ENCODE measurements around the gene KCNK5. TPM values are rescaled to one million over a fixed set of nuclear protein-coding genes. Genes with fewer than 3 reads are reported as not detected.

The KCNK5 gene
- polyA plus RNA-seq, 3 donors = 0.09 TPM; not detected in 2

DNA sequence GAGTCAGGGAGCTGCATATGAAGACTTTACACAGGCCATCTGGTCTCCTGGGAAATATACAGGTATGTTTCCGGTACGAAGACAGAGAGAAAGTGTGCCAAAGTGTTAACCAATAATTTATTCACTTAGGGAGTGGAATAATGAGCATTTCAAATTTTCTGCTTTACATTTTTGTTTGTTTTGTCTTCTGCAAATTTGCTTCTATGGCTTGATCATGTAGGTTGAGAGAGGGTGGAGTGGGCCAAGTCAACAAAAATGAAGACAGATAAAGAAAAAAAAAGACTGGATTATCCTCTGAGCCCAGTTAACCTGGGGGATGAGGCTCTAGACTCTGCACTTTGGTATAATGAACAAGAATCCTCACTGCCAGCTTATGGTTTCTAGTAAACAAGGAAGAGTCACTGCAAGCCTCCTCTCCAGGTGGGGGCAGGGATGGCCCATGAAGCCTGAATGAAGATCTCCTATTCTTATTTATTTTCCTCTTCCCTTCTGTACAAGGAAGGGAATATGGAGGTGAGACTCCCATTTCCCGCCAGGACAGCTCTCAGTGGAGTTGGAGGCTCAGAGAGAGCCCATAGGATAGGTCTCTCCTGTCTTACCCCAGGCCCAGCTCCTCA lies 47.2 kb upstream of the KCNK5 start:
- H3K79me2 ChIP-seq (ENCODE audit: insufficient read depth, low read length) = no peaks in the 10 kb centered on the region
- no peak overlapping the region for H3K27ac ChIP-seq (ENCODE audit: low read depth in 1 of 2, low read length in 2 of 2)
- Mint-ChIP-seq H3K27ac (no peak overlapping the region), H3K4me1 (peaks cover 10% of the 10 kb centered on the region), H3K27me3 (ENCODE audit: low read depth in 3 of 3) (peaks cover 3 to 9% (median 6%) of the 10 kb centered on the region in 3 donors), H3K4me3 (no peak overlapping the region), H3K36me3 (no peaks in the 10 kb centered on the region), H3K9me3 (peaks cover 0 to 3% (median 0%) of the 10 kb centered on the region in 7 donors)
- no peaks in the 10 kb centered on the region for H4K20me1 ChIP-seq (ENCODE audit: insufficient read depth, low read length)
- DNase-seq = no peak
- TF ChIP-seq, protein P1, sequence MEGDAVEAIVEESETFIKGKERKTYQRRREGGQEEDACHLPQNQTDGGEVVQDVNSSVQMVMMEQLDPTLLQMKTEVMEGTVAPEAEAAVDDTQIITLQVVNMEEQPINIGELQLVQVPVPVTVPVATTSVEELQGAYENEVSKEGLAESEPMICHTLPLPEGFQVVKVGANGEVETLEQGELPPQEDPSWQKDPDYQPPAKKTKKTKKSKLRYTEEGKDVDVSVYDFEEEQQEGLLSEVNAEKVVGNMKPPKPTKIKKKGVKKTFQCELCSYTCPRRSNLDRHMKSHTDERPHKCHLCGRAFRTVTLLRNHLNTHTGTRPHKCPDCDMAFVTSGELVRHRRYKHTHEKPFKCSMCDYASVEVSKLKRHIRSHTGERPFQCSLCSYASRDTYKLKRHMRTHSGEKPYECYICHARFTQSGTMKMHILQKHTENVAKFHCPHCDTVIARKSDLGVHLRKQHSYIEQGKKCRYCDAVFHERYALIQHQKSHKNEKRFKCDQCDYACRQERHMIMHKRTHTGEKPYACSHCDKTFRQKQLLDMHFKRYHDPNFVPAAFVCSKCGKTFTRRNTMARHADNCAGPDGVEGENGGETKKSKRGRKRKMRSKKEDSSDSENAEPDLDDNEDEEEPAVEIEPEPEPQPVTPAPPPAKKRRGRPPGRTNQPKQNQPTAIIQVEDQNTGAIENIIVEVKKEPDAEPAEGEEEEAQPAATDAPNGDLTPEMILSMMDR (IDR thresholded peaks at IDR 0.05) = no peak
- WGBS (ENCODE audit: insufficient coverage) = no CpG with 5 or more reads among the region's 3 CpGs
- no peaks in the 10 kb centered on the region for H3K36me3 ChIP-seq (replicated peaks in 1 of 2; ENCODE audit: control insufficient read depth in 1 of 2, insufficient read depth in 2 of 2, low read length in 2 of 2)
- H3K4me1 ChIP-seq (ENCODE audit: control insufficient read depth in 1 of 2, insufficient read depth in 2 of 2, low read length in 2 of 2) = peaks cover 6 to 11% of the 10 kb centered on the region in 2 donors
- H2AFZ ChIP-seq (ENCODE audit: insufficient read depth, low read depth, low read length, poor library complexity, severe bottlenecking) = no peak overlapping the region
- no peaks in the 10 kb centered on the region for H3K9me3 ChIP-seq (replicated peaks in 1 of 2; ENCODE audit: control insufficient read depth in 1 of 2, insufficient read depth in 1 of 2, low read length in 2 of 2)
- no peaks in the 10 kb centered on the region for H3K27me3 ChIP-seq (ENCODE audit: control insufficient read depth in 2 of 2, insufficient read depth in 2 of 2, low read length in 2 of 2)
- no peak overlapping the region for H3K4me2 ChIP-seq (replicated peaks; ENCODE audit: extremely low read depth, low read length, poor library complexity, severe bottlenecking)
- H3K9ac ChIP-seq (ENCODE audit: insufficient read depth, low read length, poor library complexity, severe bottlenecking) = no peak overlapping the region
- H3K4me3 ChIP-seq (replicated peaks in 1 of 3; ENCODE audit: low read depth in 2 of 3, low read length in 3 of 3) = no peak overlapping the region
- intact Hi-C loops (cut with micrococcal nuclease) = no loop called here

DNA sequence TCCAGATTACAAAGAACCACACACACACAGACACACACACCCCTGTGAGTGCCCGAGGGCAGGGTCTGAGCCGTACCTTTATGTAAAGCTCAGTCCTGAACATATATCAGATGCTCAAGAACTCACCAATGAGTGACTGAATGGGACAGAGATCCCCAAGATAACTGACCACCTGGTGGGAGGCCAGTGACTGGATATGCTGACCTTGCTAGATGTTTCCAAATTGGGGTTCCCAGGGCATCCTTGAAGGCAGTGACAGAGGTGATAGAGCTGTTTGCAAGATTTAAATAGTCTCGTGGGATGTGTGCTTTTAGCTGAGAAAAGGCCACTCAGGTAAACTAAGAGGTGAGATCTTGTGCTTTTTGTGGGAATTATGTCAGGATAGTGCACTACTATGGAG lies 45.6 kb upstream of the KCNK5 start:
- Histone ChIP-seq H2AFZ (ENCODE audit: insufficient read depth, low read depth, low read length, poor library complexity, severe bottlenecking) (no peak overlapping the region), H3K27me3 (ENCODE audit: control insufficient read depth in 2 of 2, insufficient read depth in 2 of 2, low read length in 2 of 2) (no peaks in the 10 kb centered on the region), H4K20me1 (ENCODE audit: insufficient read depth, low read length) (no peaks in the 10 kb centered on the region), H3K79me2 (ENCODE audit: insufficient read depth, low read length) (no peaks in the 10 kb centered on the region), H3K4me1 (ENCODE audit: control insufficient read depth in 1 of 2, insufficient read depth in 2 of 2, low read length in 2 of 2) (peaks cover 0 to 1% of the 10 kb centered on the region in 2 donors), H3K4me3 (replicated peaks in 1 of 3; ENCODE audit: low read depth in 2 of 3, low read length in 3 of 3) (no peak overlapping the region), H3K4me2 (replicated peaks; ENCODE audit: extremely low read depth, low read length, poor library complexity, severe bottlenecking) (no peak overlapping the region), H3K9ac (ENCODE audit: insufficient read depth, low read length, poor library complexity, severe bottlenecking) (no peak overlapping the region), H3K36me3 (replicated peaks in 1 of 2; ENCODE audit: control insufficient read depth in 1 of 2, insufficient read depth in 2 of 2, low read length in 2 of 2) (no peaks in the 10 kb centered on the region), H3K27ac (ENCODE audit: low read depth in 1 of 2, low read length in 2 of 2) (no peak overlapping the region), H3K9me3 (replicated peaks in 1 of 2; ENCODE audit: control insufficient read depth in 1 of 2, insufficient read depth in 1 of 2, low read length in 2 of 2) (no peaks in the 10 kb centered on the region)
- no peak for DNase-seq
- TF ChIP-seq, protein P1 (IDR thresholded peaks at IDR 0.05) = no peak
- no peaks in the 10 kb centered on the region for H3K36me3 Mint-ChIP-seq
- H3K27ac Mint-ChIP-seq = no peak overlapping the region
- H3K4me1 Mint-ChIP-seq = peaks cover 2% of the 10 kb centered on the region
- intact Hi-C loops (cut with micrococcal nuclease) = no loop called here
- H3K9me3 Mint-ChIP-seq = peaks cover 0 to 3% (median 0%) of the 10 kb centered on the region in 7 donors
- H3K4me3 Mint-ChIP-seq = no peak overlapping the region
- H3K27me3 Mint-ChIP-seq (ENCODE audit: low read depth in 3 of 3) = peaks cover 3 to 6% (median 4%) of the 10 kb centered on the region in 3 donors
- 100% methylated on average over 1 of the region's 3 CpGs for WGBS (ENCODE audit: insufficient coverage)
